Skin of body (tissue), 2 donors: ENCODE results near the gene C7orf25. TPM values are rescaled to one million over a fixed set of nuclear protein-coding genes. Genes with fewer than 3 reads are reported as not detected.
A peak's percentile ranks its signal among the peaks of the same experiment; 100 is the strongest.

Experiments used
- DNase-seq: peaks from one replicate; lab custom pipeline; 2025; lab: John Stamatoyannopoulos, UW
- total RNA-seq: library from RNA; depleted of rRNA; stranded (reverse); fragments of >200 nt; gene quantifications from one replicate; pipeline ENCODE4 v1.2.3, GENCODE V29; 2014

C7orf25 gene
- 2.9 TPM for total RNA-seq

GRCh38 chr7:42911454-42912447 is at the start of gene C7orf25:
Gene C7orf25 (minus strand): TSS chr7:42912070. CDS start chr7:42910900, 1,170 bp downstream.
- peak; percentile 94 for DNase-seq

- DNase-seq: no peak
Measured at GRCh38 chr7:42961170-42961569, 49.3 kb upstream of the C7orf25 start.

- no peak for DNase-seq
Measured at GRCh38 chr7:42960762-42961161, 48.9 kb upstream of the C7orf25 start.

GRCh38 chr7:42959549-42959948 is 47.7 kb upstream of the C7orf25 start:
- no peak for DNase-seq

GRCh38 chr7:42956062-42956461 is 44.2 kb upstream of the C7orf25 start:
- no peak for DNase-seq

GRCh38 chr7:42953994-42954393 is 42.1 kb upstream of the C7orf25 start:
- no peak for DNase-seq

GRCh38 chr7:42952328-42952727 is 40.5 kb upstream of the C7orf25 start:
- no peak for DNase-seq

- DNase-seq: no peak
Measured at GRCh38 chr7:42950417-42950816, 38.5 kb upstream of the C7orf25 start.

- no peak for DNase-seq
Measured at GRCh38 chr7:42947521-42947920, 35.7 kb upstream of the C7orf25 start.

- no peak for DNase-seq
Measured at GRCh38 chr7:42946627-42946950, 34.7 kb upstream of the C7orf25 start.

GRCh38 chr7:42945821-42946626 is 34.2 kb upstream of the C7orf25 start:
- no peak for DNase-seq

GRCh38 chr7:42940985-42941847 is 29.3 kb upstream of the C7orf25 start:
- peak; percentile 37 for DNase-seq

- DNase-seq: no peak
Measured at GRCh38 chr7:42939457-42940240, 27.8 kb upstream of the C7orf25 start.

- DNase-seq: no peak
Measured at GRCh38 chr7:42935861-42936260, 24.0 kb upstream of the C7orf25 start.

GRCh38 chr7:42934291-42934690 is 22.4 kb upstream of the C7orf25 start:
- no peak for DNase-seq

GRCh38 chr7:42932811-42933591 is 21.1 kb upstream of the C7orf25 start:
- DNase-seq: peak; percentile 66

GRCh38 chr7:42931834-42932651 is 20.2 kb upstream of the C7orf25 start, which contains the start of the genes MRPL32 and PSMA2:
Gene MRPL32 (plus strand): TSS chr7:42932376. CDS start chr7:42932387, 11 bp downstream.
Gene PSMA2 (minus strand): TSS chr7:42932174. CDS start chr7:42932158, 16 bp downstream.
- peak; percentile 97 for DNase-seq

- no peak for DNase-seq
Measured at GRCh38 chr7:42931447-42931833, 19.6 kb upstream of the C7orf25 start.

GRCh38 chr7:42930889-42931288 is 19.0 kb upstream of the C7orf25 start:
- DNase-seq: no peak
